Naive thymus-derived CD8-positive, alpha-beta T cell (primary cell): ENCODE data around the gene PCDHA12. TPM values are rescaled to one million over a fixed set of nuclear protein-coding genes. Genes with fewer than 3 reads are reported as not detected.

ENCODE experiments used
- ATAC-seq, 2 donors: fragments of 150-1000 bp; cut with Tn5 transposase in 1 of 2; sonication (Bioruptor Pico), chemical (Tn5 transposase) in 1 of 2; 1 replicate in 1 of 2; 2 replicates in 1 of 2; pipeline ENCODE4 v1.10.0; 2021; ENCODE audit warnings: mild to moderate bottlenecking in 2 of 2, moderate library complexity in 2 of 2
- POLR2A ChIA-PET: fragments of 350-600 bp; sonication (Branson Sonifier 250); formaldehyde crosslinking; loops from one replicate; lab custom pipeline; 2021; ENCODE audit warnings: antibody characterized with exemption; lab: Charles Lee
- DNase-seq, 10 donors: peaks; one replicate each; pipeline versions ENCODE4 v3.0.0 to v3.0.0-alpha.2; 2020 to 2022
- H3K27ac Mint-ChIP-seq, 10 donors: one replicate each; pipeline ENCODE4 v1.8.0; 2020 to 2022; ENCODE audit warnings: mild to moderate bottlenecking in 10 of 10, mixed read lengths in 10 of 10, moderate library complexity in 4 of 10, inconsistent platforms in 1 of 10
- H3K27me3 Mint-ChIP-seq, 5 donors: one replicate each; pipeline ENCODE4 v1.8.0; 2021 to 2022; ENCODE audit warnings: mixed read lengths in 5 of 5
- H3K36me3 Mint-ChIP-seq, 3 donors: one replicate each; pipeline ENCODE4 v1.8.0; 2020 to 2022; ENCODE audit warnings: mixed read lengths in 3 of 3, mild to moderate bottlenecking in 2 of 3, inconsistent platforms in 1 of 3
- H3K4me1 Mint-ChIP-seq, 4 donors: one replicate each; pipeline ENCODE4 v1.8.0; 2021 to 2022; ENCODE audit warnings: mixed read lengths in 4 of 4
- H3K4me3 Mint-ChIP-seq, 10 donors: one replicate each; pipeline ENCODE4 v1.8.0; 2020 to 2022; ENCODE audit warnings: mild to moderate bottlenecking in 10 of 10, mixed read lengths in 10 of 10, moderate library complexity in 6 of 10, inconsistent platforms in 1 of 10
- H3K9me3 Mint-ChIP-seq, 9 donors: one replicate each; pipeline ENCODE4 v1.8.0; 2020 to 2022; ENCODE audit warnings: mixed read lengths in 9 of 9, mild to moderate bottlenecking in 3 of 9, inconsistent platforms in 1 of 9, moderate library complexity in 1 of 9
- polyA plus RNA-seq, 3 donors: library from polyadenylated mRNA; unstranded; fragments of 300-500 nt; fragmentation: Illumina TruSeq; gene quantifications; one replicate each; pipeline ENCODE4 v1.2.3, GENCODE V29; 2021
- total RNA-seq, 8 experiments: library from RNA in 2 of 8; stranded (reverse) in 2 of 8; gene quantifications; one replicate each; pipeline ENCODE4 v1.2.3 and lab custom pipeline; 2021 to 2026

The PCDHA12 gene
- total and polyA plus RNA-seq, 5 experiments from 2014 or later = not detected

GRCh38 chr5:140926443-140927227 is 51.5 kb downstream of the PCDHA12 start:
- peaks cover 0 to 19% (median 9%) of the 10 kb centered on the region in 4 donors for H3K4me1 Mint-ChIP-seq
- POLR2A ChIA-PET = no interaction called here
- peak overlapping the region; percentile 19 to 83 (median 72) for H3K4me3 Mint-ChIP-seq
- peaks cover 2 to 22% (median 5%) of the 10 kb centered on the region in 3 donors for H3K36me3 Mint-ChIP-seq
- H3K27me3 Mint-ChIP-seq = peaks cover 36 to 92% (median 50%) of the 10 kb centered on the region in 5 donors
- H3K27ac Mint-ChIP-seq = peak overlapping the region in 1 of 10 donors; percentile 53
- peak in 2 of 10 donors; percentile 10 to 13 for DNase-seq
- H3K9me3 Mint-ChIP-seq = peaks cover 0 to 29% (median 11%) of the 10 kb centered on the region in 9 donors
- ATAC-seq = peak in 1 of 2 donors; percentile 32

- ATAC-seq (no peak), DNase-seq (no peak)
- Mint-ChIP-seq H3K36me3 (peaks cover 2 to 22% (median 5%) of the 10 kb centered on the region in 3 donors), H3K9me3 (peaks cover 0 to 29% (median 11%) of the 10 kb centered on the region in 9 donors), H3K27me3 (peaks cover 34 to 90% (median 47%) of the 10 kb centered on the region in 5 donors), H3K4me3 (peak overlapping the region; percentile 16 to 83 (median 72)), H3K27ac (peak overlapping the region in 1 of 10 donors; percentile 53), H3K4me1 (peaks cover 0 to 19% (median 9%) of the 10 kb centered on the region in 4 donors)
- POLR2A ChIA-PET = no interaction called here
Observed at GRCh38 chr5:140927228-140927573, 52.1 kb downstream of the PCDHA12 start.

Other genes with a start within 250 kb of the PCDHA12 start
- gene CD14, start 242.1 kb upstream of the PCDHA12 start, total RNA-seq = 1 to 10 TPM; 4.5 to 4.6 TPM
- gene CD14, start 242.1 kb upstream of the PCDHA12 start, polyA plus RNA-seq = 1 to 10 TPM; 1.5 to 3.1 (median 2.1) TPM
- 10 to 100 TPM; 46.3 to 55.8 TPM for gene TMCO6, start 235.9 kb upstream of the PCDHA12 start, total RNA-seq
- gene TMCO6, start 235.9 kb upstream of the PCDHA12 start, polyA plus RNA-seq = 10 to 100 TPM; 11.5 to 20.5 (median 13.9) TPM
- gene NDUFA2, start 227.7 kb upstream of the PCDHA12 start, total RNA-seq = 10 to 100 TPM; 43.6 to 44.3 TPM
- gene NDUFA2, start 227.7 kb upstream of the PCDHA12 start, polyA plus RNA-seq = 100 to 1,000 TPM; 137 to 167 (median 160) TPM
- gene IK, start 227.5 kb upstream of the PCDHA12 start, total RNA-seq = 100 to 1,000 TPM; 178 TPM
- gene IK, start 227.5 kb upstream of the PCDHA12 start, polyA plus RNA-seq = 100 to 1,000 TPM; 168 to 207 (median 200) TPM
- 10 to 100 TPM; 46.2 to 47.7 TPM for gene WDR55, start 210.4 kb upstream of the PCDHA12 start, total RNA-seq
- 10 to 100 TPM in 1 of 3 donors, 1 to 10 TPM in 2; 9.2 to 15.6 (median 9.6) TPM for gene WDR55, start 210.4 kb upstream of the PCDHA12 start, polyA plus RNA-seq
- 1 to 10 TPM; 3.4 to 3.7 TPM for gene DND1, start 201.7 kb upstream of the PCDHA12 start, total RNA-seq
- gene DND1, start 201.7 kb upstream of the PCDHA12 start, polyA plus RNA-seq = under 1 TPM in 1 of 3 donors, not detected in 2; 0.17 TPM
- gene HARS1, start 183.9 kb upstream of the PCDHA12 start, total RNA-seq = 10 to 100 TPM; 83.6 to 84.1 TPM
- 10 to 100 TPM; 63.2 to 77.5 (median 65.3) TPM for gene HARS1, start 183.9 kb upstream of the PCDHA12 start, polyA plus RNA-seq
- gene HARS2, start 183.9 kb upstream of the PCDHA12 start, total RNA-seq = 10 to 100 TPM; 63.5 to 68.0 TPM
- gene HARS2, start 183.9 kb upstream of the PCDHA12 start, polyA plus RNA-seq = 10 to 100 TPM; 15.4 to 24.6 (median 20.1) TPM
- 10 to 100 TPM; 55.8 to 59.6 TPM for gene ZMAT2, start 174.9 kb upstream of the PCDHA12 start, total RNA-seq
- 10 to 100 TPM; 64.2 to 81.3 (median 77.0) TPM for gene ZMAT2, start 174.9 kb upstream of the PCDHA12 start, polyA plus RNA-seq
- not detected for gene PCDHA1, start 89.2 kb upstream of the PCDHA12 start, total RNA-seq
- not detected for gene PCDHA1, start 89.2 kb upstream of the PCDHA12 start, polyA plus RNA-seq
- not detected for gene PCDHA2, start 80.5 kb upstream of the PCDHA12 start, total RNA-seq
- gene PCDHA2, start 80.5 kb upstream of the PCDHA12 start, polyA plus RNA-seq = not detected
- not detected for gene PCDHA3, start 74.3 kb upstream of the PCDHA12 start, total RNA-seq
- not detected for gene PCDHA3, start 74.3 kb upstream of the PCDHA12 start, polyA plus RNA-seq
- gene PCDHA4, start 68.2 kb upstream of the PCDHA12 start, total RNA-seq = not detected
- gene PCDHA4, start 68.2 kb upstream of the PCDHA12 start, polyA plus RNA-seq = not detected
- gene PCDHA5, start 53.7 kb upstream of the PCDHA12 start, total RNA-seq = not detected
- gene PCDHA5, start 53.7 kb upstream of the PCDHA12 start, polyA plus RNA-seq = not detected
- not detected for gene PCDHA6, start 47.3 kb upstream of the PCDHA12 start, total RNA-seq
- gene PCDHA6, start 47.3 kb upstream of the PCDHA12 start, polyA plus RNA-seq = not detected
- not detected for gene PCDHA7, start 41.0 kb upstream of the PCDHA12 start, total RNA-seq
- not detected for gene PCDHA7, start 41.0 kb upstream of the PCDHA12 start, polyA plus RNA-seq
- not detected for gene PCDHA8, start 34.1 kb upstream of the PCDHA12 start, total RNA-seq
- gene PCDHA8, start 34.1 kb upstream of the PCDHA12 start, polyA plus RNA-seq = not detected
- not detected for gene PCDHA9, start 26.9 kb upstream of the PCDHA12 start, total RNA-seq
- gene PCDHA9, start 26.9 kb upstream of the PCDHA12 start, polyA plus RNA-seq = not detected
- gene PCDHA10, start 19.4 kb upstream of the PCDHA12 start, total RNA-seq = not detected
- gene PCDHA10, start 19.4 kb upstream of the PCDHA12 start, polyA plus RNA-seq = not detected
- not detected for gene PCDHA11, start 6.4 kb upstream of the PCDHA12 start, total RNA-seq
- gene PCDHA11, start 6.4 kb upstream of the PCDHA12 start, polyA plus RNA-seq = not detected
- gene PCDHA13, start 6.8 kb downstream of the PCDHA12 start, total RNA-seq = not detected
- not detected for gene PCDHA13, start 6.8 kb downstream of the PCDHA12 start, polyA plus RNA-seq
- gene PCDHAC1, start 51.0 kb downstream of the PCDHA12 start, total RNA-seq = not detected
- not detected for gene PCDHAC1, start 51.0 kb downstream of the PCDHA12 start, polyA plus RNA-seq
- gene PCDHAC2, start 91.2 kb downstream of the PCDHA12 start, total RNA-seq = not detected
- not detected for gene PCDHAC2, start 91.2 kb downstream of the PCDHA12 start, polyA plus RNA-seq
- not detected for gene PCDHB1, start 176.1 kb downstream of the PCDHA12 start, total RNA-seq
- not detected for gene PCDHB1, start 176.1 kb downstream of the PCDHA12 start, polyA plus RNA-seq
- gene PCDHB2, start 219.3 kb downstream of the PCDHA12 start, total RNA-seq = not detected
- gene PCDHB2, start 219.3 kb downstream of the PCDHA12 start, polyA plus RNA-seq = under 1 TPM in 1 of 3 donors, not detected in 2; 0.25 TPM
- not detected for gene PCDHB3, start 225.2 kb downstream of the PCDHA12 start, total RNA-seq
- not detected for gene PCDHB3, start 225.2 kb downstream of the PCDHA12 start, polyA plus RNA-seq
- not detected for gene PCDHB4, start 246.5 kb downstream of the PCDHA12 start, total RNA-seq
- not detected for gene PCDHB4, start 246.5 kb downstream of the PCDHA12 start, polyA plus RNA-seq